ENCODE data around the gene NR3C1.

The NR3C1 gene

DNA sequence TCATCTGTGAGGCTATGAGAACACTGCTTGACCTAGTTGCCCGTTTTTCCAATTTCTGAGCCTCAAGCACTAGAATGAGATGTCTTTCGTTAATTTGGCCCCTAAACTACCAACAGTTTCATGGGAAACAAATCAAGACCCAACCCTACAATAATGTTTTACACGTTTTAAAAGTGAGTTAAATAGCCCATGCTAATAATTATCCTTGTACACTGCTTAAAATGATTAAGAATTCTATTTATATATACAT is 2.3 kb upstream of the NR3C1 start:
- TF ChIP-seq, protein P1, sequence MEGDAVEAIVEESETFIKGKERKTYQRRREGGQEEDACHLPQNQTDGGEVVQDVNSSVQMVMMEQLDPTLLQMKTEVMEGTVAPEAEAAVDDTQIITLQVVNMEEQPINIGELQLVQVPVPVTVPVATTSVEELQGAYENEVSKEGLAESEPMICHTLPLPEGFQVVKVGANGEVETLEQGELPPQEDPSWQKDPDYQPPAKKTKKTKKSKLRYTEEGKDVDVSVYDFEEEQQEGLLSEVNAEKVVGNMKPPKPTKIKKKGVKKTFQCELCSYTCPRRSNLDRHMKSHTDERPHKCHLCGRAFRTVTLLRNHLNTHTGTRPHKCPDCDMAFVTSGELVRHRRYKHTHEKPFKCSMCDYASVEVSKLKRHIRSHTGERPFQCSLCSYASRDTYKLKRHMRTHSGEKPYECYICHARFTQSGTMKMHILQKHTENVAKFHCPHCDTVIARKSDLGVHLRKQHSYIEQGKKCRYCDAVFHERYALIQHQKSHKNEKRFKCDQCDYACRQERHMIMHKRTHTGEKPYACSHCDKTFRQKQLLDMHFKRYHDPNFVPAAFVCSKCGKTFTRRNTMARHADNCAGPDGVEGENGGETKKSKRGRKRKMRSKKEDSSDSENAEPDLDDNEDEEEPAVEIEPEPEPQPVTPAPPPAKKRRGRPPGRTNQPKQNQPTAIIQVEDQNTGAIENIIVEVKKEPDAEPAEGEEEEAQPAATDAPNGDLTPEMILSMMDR (conservative IDR thresholded peaks at IDR 0.05; ENCODE audit: low read length): no peak
- peaks cover 26% of the 10 kb centered on the region for H3K79me2 ChIP-seq (ENCODE audit: insufficient read depth, low read length)
- peak overlapping the region; percentile 98 for H3K4me3 ChIP-seq (ENCODE audit: low read length, poor library complexity, severe bottlenecking)
- peak overlapping the region; percentile 96 for H2AFZ ChIP-seq (ENCODE audit: low read length)
- H3K9me2 ChIP-seq (replicated peaks; ENCODE audit: low read depth, low read length): no peaks in the 10 kb centered on the region
- H3K9me3 ChIP-seq (ENCODE audit: insufficient read depth, low read depth, low read length): no peaks in the 10 kb centered on the region
- H3F3A ChIP-seq (ENCODE audit: low read depth): no peaks in the 10 kb centered on the region
- H3K36me3 ChIP-seq (ENCODE audit: insufficient read depth, low read length): no peaks in the 10 kb centered on the region
- H3K4me2 ChIP-seq (ENCODE audit: low read depth, low read length, poor library complexity, severe bottlenecking): peak overlapping the region; percentile 92
- H3K9ac ChIP-seq (ENCODE audit: low read depth, low read length, poor library complexity, severe bottlenecking): peak overlapping the region; percentile 91
- peaks cover 20% of the 10 kb centered on the region for H4K20me1 ChIP-seq (ENCODE audit: insufficient read depth, low read length, poor library complexity, severe bottlenecking)
- H3K27me3 ChIP-seq (ENCODE audit: insufficient read depth, low read length, poor library complexity, severe bottlenecking): no peaks in the 10 kb centered on the region
- peaks cover 43% of the 10 kb centered on the region for H3K4me1 ChIP-seq (ENCODE audit: insufficient read depth, low read length, poor library complexity, severe bottlenecking)

DNA sequence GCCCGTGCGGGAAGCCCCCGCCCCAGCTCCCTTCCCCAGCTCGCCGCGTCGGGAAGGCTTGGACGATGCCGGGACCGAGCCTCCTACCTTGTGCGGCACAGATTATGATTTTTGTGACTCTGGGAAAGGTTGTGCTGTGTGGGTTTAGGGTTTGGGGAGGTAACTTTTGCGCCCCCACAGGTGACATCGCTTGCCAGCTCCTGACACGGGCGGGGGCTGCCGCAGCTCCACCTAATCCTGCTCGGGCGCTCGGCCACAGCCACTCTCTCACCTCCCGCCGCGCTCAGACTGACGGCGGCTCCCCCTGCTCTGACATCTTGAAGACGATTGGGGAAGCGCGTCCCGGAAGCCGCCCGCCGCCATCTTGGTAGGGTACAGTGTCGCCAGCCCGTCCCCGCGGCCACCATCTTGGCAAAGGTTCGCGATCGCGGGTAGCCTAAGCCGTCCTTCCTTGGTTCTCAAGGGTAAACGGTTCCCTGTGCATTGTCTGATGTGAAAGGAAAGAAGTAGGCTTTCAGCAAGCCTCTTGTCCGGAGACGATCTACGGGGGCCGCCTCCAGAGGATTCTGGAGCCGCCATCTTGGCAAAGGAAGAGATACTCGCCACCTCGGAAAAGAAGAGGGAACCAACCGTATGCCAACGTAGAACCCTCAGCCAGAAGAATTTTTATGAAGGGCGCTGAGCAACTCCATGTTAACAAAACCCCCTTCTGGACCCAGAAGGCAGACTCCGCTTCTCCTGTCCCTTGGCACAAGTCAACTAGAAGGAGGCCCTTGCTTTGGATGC is 1.8 kb upstream of the NR3C1 start:
- peak overlapping the region; percentile 91 for H3K9ac ChIP-seq (ENCODE audit: low read depth, low read length, poor library complexity, severe bottlenecking)
- H3K36me3 ChIP-seq (ENCODE audit: insufficient read depth, low read length): no peaks in the 10 kb centered on the region
- no peaks in the 10 kb centered on the region for H3K27me3 ChIP-seq (ENCODE audit: insufficient read depth, low read length, poor library complexity, severe bottlenecking)
- H3F3A ChIP-seq (ENCODE audit: low read depth): no peaks in the 10 kb centered on the region
- H3K4me2 ChIP-seq (ENCODE audit: low read depth, low read length, poor library complexity, severe bottlenecking): peak overlapping the region; percentile 92
- TF ChIP-seq EZH2phosphoT487 (IDR thresholded peaks at IDR 0.05; ENCODE audit: borderline replicate concordance): no peak
- TF ChIP-seq, protein P1 (conservative IDR thresholded peaks at IDR 0.05; ENCODE audit: low read length): peak; percentile 28
- H4K20me1 ChIP-seq (ENCODE audit: insufficient read depth, low read length, poor library complexity, severe bottlenecking): peaks cover 26% of the 10 kb centered on the region
- H2AFZ ChIP-seq (ENCODE audit: low read length): peak overlapping the region; percentile 96
- H3K4me1 ChIP-seq (ENCODE audit: insufficient read depth, low read length, poor library complexity, severe bottlenecking): peaks cover 43% of the 10 kb centered on the region
- no peaks in the 10 kb centered on the region for H3K9me3 ChIP-seq (ENCODE audit: insufficient read depth, low read depth, low read length)
- H3K4me3 ChIP-seq (ENCODE audit: low read length, poor library complexity, severe bottlenecking): peak overlapping the region; percentile 98
- no peaks in the 10 kb centered on the region for H3K9me2 ChIP-seq (replicated peaks; ENCODE audit: low read depth, low read length)
- peaks cover 31% of the 10 kb centered on the region for H3K79me2 ChIP-seq (ENCODE audit: insufficient read depth, low read length)

DNA sequence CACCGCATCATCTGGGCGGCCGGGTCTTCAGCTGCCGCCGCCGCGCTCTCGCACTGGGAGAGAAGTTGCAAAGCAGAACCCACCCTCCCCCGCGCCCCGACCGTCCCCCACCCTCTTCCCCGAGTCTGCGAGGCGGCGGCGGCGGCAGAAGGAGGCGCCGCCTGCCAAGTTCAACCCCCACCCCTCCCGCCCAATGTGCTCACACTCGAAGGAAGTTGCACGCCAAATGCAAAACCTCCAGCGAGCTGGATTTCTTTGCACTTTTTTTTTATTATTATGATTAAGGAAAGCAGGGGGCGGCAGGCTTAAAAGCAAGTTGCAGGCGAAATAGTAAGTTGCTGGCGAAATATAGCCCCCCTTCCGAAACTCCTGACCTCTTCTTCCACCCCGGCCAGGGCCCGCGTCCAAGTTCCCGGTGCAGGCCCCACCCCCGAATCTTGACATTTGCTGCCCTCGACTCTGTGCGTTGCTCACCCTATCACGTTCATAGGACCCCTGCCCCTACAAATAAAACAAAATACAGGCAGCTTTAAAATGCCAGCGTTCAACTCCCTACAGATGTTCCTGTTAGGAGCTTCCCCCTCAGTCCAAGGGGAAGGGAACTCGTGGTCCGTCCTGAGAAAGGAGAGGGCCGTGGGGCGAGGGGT is 1.1 kb upstream of the NR3C1 start:
- Histone ChIP-seq H3K27me3 (ENCODE audit: insufficient read depth, low read length, poor library complexity, severe bottlenecking) (no peaks in the 10 kb centered on the region), H3K9me3 (ENCODE audit: insufficient read depth, low read depth, low read length) (no peaks in the 10 kb centered on the region), H3K4me2 (ENCODE audit: low read depth, low read length, poor library complexity, severe bottlenecking) (peak overlapping the region; percentile 92), H2AFZ (ENCODE audit: low read length) (peak overlapping the region; percentile 96), H3K4me1 (ENCODE audit: insufficient read depth, low read length, poor library complexity, severe bottlenecking) (peaks cover 43% of the 10 kb centered on the region), H4K20me1 (ENCODE audit: insufficient read depth, low read length, poor library complexity, severe bottlenecking) (peaks cover 33% of the 10 kb centered on the region), H3F3A (ENCODE audit: low read depth) (no peaks in the 10 kb centered on the region), H3K9me2 (replicated peaks; ENCODE audit: low read depth, low read length) (no peaks in the 10 kb centered on the region), H3K9ac (ENCODE audit: low read depth, low read length, poor library complexity, severe bottlenecking) (peak overlapping the region; percentile 91), H3K4me3 (ENCODE audit: low read length, poor library complexity, severe bottlenecking) (peak overlapping the region; percentile 98), H3K36me3 (ENCODE audit: insufficient read depth, low read length) (no peaks in the 10 kb centered on the region; the same call in 1 of the 2 replicates), H3K79me2 (ENCODE audit: insufficient read depth, low read length) (peaks cover 39% of the 10 kb centered on the region)
- TF ChIP-seq EZH2phosphoT487 (IDR thresholded peaks at IDR 0.05; ENCODE audit: borderline replicate concordance): no peak
- TF ChIP-seq, protein P1 (conservative IDR thresholded peaks at IDR 0.05; ENCODE audit: low read length): no peak

All from Loucy (cell line).